Activated CD4-positive, alpha-beta memory T cell treated with anti-CD3 and anti-CD28 coated beads, Interleukin-2, amount 10 ng/mL, durations not matched to agents 7 days and 5 days (primary cell): ENCODE data around the gene SEPSECS. TPM values are rescaled to one million over a fixed set of nuclear protein-coding genes. Genes with fewer than 3 reads are reported as not detected.

Experiments
- CTCF ChIA-PET: fragments of 350-600 bp; sonication (Branson Sonifier 250); formaldehyde crosslinking; loops from one replicate; lab custom pipeline; 2021; ENCODE audit warnings: antibody characterized with exemption, inconsistent platforms; lab: Charles Lee
- POLR2A ChIA-PET: fragments of 350-600 bp; sonication (Branson Sonifier 250); formaldehyde crosslinking; loops from one replicate; lab custom pipeline; 2021; ENCODE audit warnings: antibody characterized with exemption; lab: Charles Lee
- DNase-seq: peaks from one replicate; pipeline ENCODE4 v3.0.0-alpha.2; 2020
- H3K27ac Mint-ChIP-seq: one replicate; pipeline ENCODE4 v1.8.0; 2021; ENCODE audit warnings: mild to moderate bottlenecking, mixed read lengths
- H3K27me3 Mint-ChIP-seq: one replicate; pipeline ENCODE4 v1.8.0; 2021; ENCODE audit warnings: mixed read lengths
- H3K36me3 Mint-ChIP-seq: one replicate; pipeline ENCODE4 v1.8.0; 2021; ENCODE audit warnings: low read depth, mixed read lengths
- H3K4me1 Mint-ChIP-seq: one replicate; pipeline ENCODE4 v1.8.0; 2021; ENCODE audit warnings: mixed read lengths
- H3K4me3 Mint-ChIP-seq: one replicate; pipeline ENCODE4 v1.8.0; 2021; ENCODE audit warnings: mild to moderate bottlenecking, mixed read lengths
- H3K9me3 Mint-ChIP-seq: one replicate; pipeline ENCODE4 v1.8.0; 2021; ENCODE audit warnings: mixed read lengths
- total RNA-seq, 2 experiments: library from RNA; stranded (reverse); gene quantifications; one replicate each; pipeline ENCODE4 v1.2.3, GENCODE V29; 2021

The SEPSECS gene
- total RNA-seq, 2 experiments from 2014 or later: 15.1 to 15.2 TPM

GRCh38 chr4:25117274-25117673, 43.0 kb downstream of the SEPSECS start:
- no peaks in the 10 kb centered on the region for H3K4me1 Mint-ChIP-seq
- no peak overlapping the region for H3K27ac Mint-ChIP-seq
- peaks cover under 1% of the 10 kb centered on the region for H3K36me3 Mint-ChIP-seq
- no peaks in the 10 kb centered on the region for H3K9me3 Mint-ChIP-seq
- no peaks in the 10 kb centered on the region for H3K27me3 Mint-ChIP-seq
- CTCF ChIA-PET: no interaction called here
- no peak overlapping the region for H3K4me3 Mint-ChIP-seq
- POLR2A ChIA-PET: no interaction called here
- DNase-seq: no peak

GRCh38 chr4:25113915-25114904, 46.0 kb downstream of the SEPSECS start:
- DNase-seq: no peak
- Mint-ChIP-seq H3K27ac (no peak overlapping the region), H3K4me3 (no peak overlapping the region), H3K4me1 (no peaks in the 10 kb centered on the region), H3K36me3 (no peaks in the 10 kb centered on the region), H3K27me3 (no peaks in the 10 kb centered on the region), H3K9me3 (no peaks in the 10 kb centered on the region)
- CTCF ChIA-PET: no interaction called here
- POLR2A ChIA-PET: no interaction called here

GRCh38 chr4:25112995-25113380, 47.3 kb downstream of the SEPSECS start:
- H3K36me3 Mint-ChIP-seq: no peaks in the 10 kb centered on the region
- no peak overlapping the region for H3K4me3 Mint-ChIP-seq
- H3K27me3 Mint-ChIP-seq: no peaks in the 10 kb centered on the region
- H3K9me3 Mint-ChIP-seq: no peaks in the 10 kb centered on the region
- no peak overlapping the region for H3K27ac Mint-ChIP-seq
- ChIA-PET CTCF (no interaction called here), POLR2A (no interaction called here)
- DNase-seq: no peak
- H3K4me1 Mint-ChIP-seq: no peaks in the 10 kb centered on the region

- Mint-ChIP-seq H3K9me3 (no peaks in the 10 kb centered on the region), H3K36me3 (no peaks in the 10 kb centered on the region), H3K4me3 (no peak overlapping the region), H3K27me3 (no peaks in the 10 kb centered on the region), H3K27ac (no peak overlapping the region), H3K4me1 (no peaks in the 10 kb centered on the region)
- ChIA-PET CTCF (no interaction called here), POLR2A (no interaction called here)
- no peak for DNase-seq
These were observed 47.8 kb downstream of the SEPSECS start for GRCh38 chr4:25112366-25112994.

GRCh38 chr4:25111648-25112196, 48.5 kb downstream of the SEPSECS start:
- Mint-ChIP-seq H3K27ac (no peak overlapping the region), H3K4me1 (no peaks in the 10 kb centered on the region), H3K4me3 (no peak overlapping the region), H3K36me3 (no peaks in the 10 kb centered on the region), H3K27me3 (no peaks in the 10 kb centered on the region), H3K9me3 (no peaks in the 10 kb centered on the region)
- ChIA-PET POLR2A (no interaction called here), CTCF (no interaction called here)
- DNase-seq: no peak

- H3K27me3 Mint-ChIP-seq: no peaks in the 10 kb centered on the region
- H3K4me1 Mint-ChIP-seq: no peaks in the 10 kb centered on the region
- no peak for DNase-seq
- no peaks in the 10 kb centered on the region for H3K36me3 Mint-ChIP-seq
- no peak overlapping the region for H3K4me3 Mint-ChIP-seq
- CTCF ChIA-PET: no interaction called here
- POLR2A ChIA-PET: no interaction called here
- no peak overlapping the region for H3K27ac Mint-ChIP-seq
- H3K9me3 Mint-ChIP-seq: no peaks in the 10 kb centered on the region
These were observed 49.5 kb downstream of the SEPSECS start for GRCh38 chr4:25110527-25111329.

- Mint-ChIP-seq H3K36me3 (no peaks in the 10 kb centered on the region), H3K27ac (no peak overlapping the region), H3K4me3 (no peak overlapping the region), H3K4me1 (no peaks in the 10 kb centered on the region), H3K9me3 (no peaks in the 10 kb centered on the region), H3K27me3 (peaks cover 2% of the 10 kb centered on the region)
- POLR2A ChIA-PET: no interaction called here
- CTCF ChIA-PET: interaction anchor here (1.2 kb wide), 1 partner anchor 203 kb away, joined by 3 read pairs; the partner anchor contains the start of gene ZCCHC4
- DNase-seq: no peak
These were observed 50.7 kb downstream of the SEPSECS start for GRCh38 chr4:25109511-25109910.

- H3K27ac Mint-ChIP-seq: no peak overlapping the region
- no peaks in the 10 kb centered on the region for H3K9me3 Mint-ChIP-seq
- POLR2A ChIA-PET: no interaction called here
- no peak overlapping the region for H3K4me3 Mint-ChIP-seq
- no peaks in the 10 kb centered on the region for H3K4me1 Mint-ChIP-seq
- CTCF ChIA-PET: interaction anchor here (1.2 kb wide), 1 partner anchor 204 kb away, joined by 3 read pairs; the partner anchor contains the start of gene ZCCHC4
- peaks cover 2% of the 10 kb centered on the region for H3K27me3 Mint-ChIP-seq
- DNase-seq: no peak
- no peaks in the 10 kb centered on the region for H3K36me3 Mint-ChIP-seq
These were observed 51.7 kb downstream of the SEPSECS start for GRCh38 chr4:25108556-25108955.

GRCh38 chr4:25107827-25108516, 52.3 kb downstream of the SEPSECS start:
- no peak for DNase-seq
- Mint-ChIP-seq H3K4me1 (no peaks in the 10 kb centered on the region), H3K4me3 (no peak overlapping the region), H3K9me3 (no peaks in the 10 kb centered on the region), H3K27ac (no peak overlapping the region), H3K27me3 (peaks cover 2% of the 10 kb centered on the region), H3K36me3 (no peaks in the 10 kb centered on the region)
- ChIA-PET POLR2A (no interaction called here), CTCF (interaction anchor here (1.2 kb wide), 1 partner anchor 204 kb away, joined by 3 read pairs; the partner anchor contains the start of gene ZCCHC4)

GRCh38 chr4:25106363-25107151, 53.7 kb downstream of the SEPSECS start:
- Mint-ChIP-seq H3K27ac (no peak overlapping the region), H3K4me1 (no peaks in the 10 kb centered on the region), H3K4me3 (no peak overlapping the region), H3K36me3 (no peaks in the 10 kb centered on the region), H3K9me3 (peaks cover 2% of the 10 kb centered on the region), H3K27me3 (peaks cover 2% of the 10 kb centered on the region)
- POLR2A ChIA-PET: no interaction called here
- DNase-seq: no peak
- CTCF ChIA-PET: no interaction called here

- Mint-ChIP-seq H3K27me3 (peaks cover 2% of the 10 kb centered on the region), H3K9me3 (peaks cover 2% of the 10 kb centered on the region)
- POLR2A ChIA-PET: no interaction called here
These were observed 55.7 kb downstream of the SEPSECS start for GRCh38 chr4:25104591-25104990.

More at GRCh38 chr4:25104591-25104990, 55.7 kb downstream of the SEPSECS start:
- no peaks in the 10 kb centered on the region for H3K36me3 Mint-ChIP-seq
- CTCF ChIA-PET: no interaction called here
- H3K4me1 Mint-ChIP-seq: no peaks in the 10 kb centered on the region
- no peak for DNase-seq
- no peak overlapping the region for H3K4me3 Mint-ChIP-seq
- H3K27ac Mint-ChIP-seq: no peak overlapping the region
